IMR-90 (cell line): ENCODE data around the gene CTNNA1. TPM values are rescaled to one million over a fixed set of nuclear protein-coding genes. Genes with fewer than 3 reads are reported as not detected.
"Not testable (repeated sequence)": the region's sequence is repeated elsewhere in the genome, so short reads cannot be mapped to it uniquely, and the experiment has no call there.

Experiments used
- ATAC-seq: fragments of 200-7000 bp; cut with Tn5 transposase; 2 replicates; pipeline ENCODE4 v1.9.1; 2020; ENCODE audit warnings: low read depth, mild to moderate bottlenecking, moderate library complexity
- BruUV-seq: library from RNA; stranded (reverse); fragments of 400-500 nt; replicated peaks from 2 replicates; lab custom pipeline; 2021; lab: Mats Ljungman, UMichigan
- CTCF ChIA-PET: fragments of 300-600 bp; formaldehyde crosslinking; extraction: SDS; loops from one replicate; lab custom pipeline; 2021; ENCODE audit warnings: antibody characterized with exemption; lab: Yijun Ruan, JAX
- POLR2A ChIA-PET: fragments of 300-600 bp; sonication (Branson Sonifier 250); formaldehyde crosslinking; loops from one replicate; lab custom pipeline; 2022; ENCODE audit warnings: antibody characterized with exemption; ENCODE audit not compliant: unreplicated experiment; lab: Charles Lee
- DNase-seq: peaks from one replicate; pipeline ENCODE4 v3.0.0; 2013
- H2AFZ ChIP-seq: replicated peaks from 2 replicates; pipeline ENCODE3; 2013; ENCODE audit warnings: low read length, mild to moderate bottlenecking; ENCODE audit not compliant: poor library complexity
- H2AK5ac ChIP-seq: 2 replicates; pipeline ENCODE4 v1.6.1; 2013; ENCODE audit warnings: low read depth, low read length, inconsistent platforms
- H2AK9ac ChIP-seq: replicated peaks from 2 replicates; pipeline ENCODE3; 2013; ENCODE audit warnings: mild to moderate bottlenecking, low read depth, low read length, moderate library complexity; ENCODE audit not compliant: poor library complexity
- H2BK120ac ChIP-seq: 2 replicates; pipeline ENCODE4 v1.6.1; 2013; ENCODE audit warnings: low read depth, low read length, inconsistent platforms
- H2BK15ac ChIP-seq: 3 replicates; pipeline ENCODE4 v1.6.1; 2013; ENCODE audit warnings: low read depth, low read length, inconsistent platforms
- H2BK20ac ChIP-seq: 2 replicates; pipeline ENCODE4 v1.6.1; 2013; ENCODE audit warnings: low read depth, mild to moderate bottlenecking, inconsistent platforms, low read length, moderate library complexity
- H2BK5ac ChIP-seq: 2 replicates; pipeline ENCODE4 v1.6.1; 2013; ENCODE audit warnings: mild to moderate bottlenecking, low read depth, low read length, inconsistent platforms; ENCODE audit not compliant: poor library complexity, severe bottlenecking
- H3K14ac ChIP-seq: replicated peaks from 2 replicates; pipeline ENCODE4 v1.6.1; 2013; ENCODE audit warnings: low read depth, low read length, inconsistent platforms
- H3K18ac ChIP-seq: 2 replicates; pipeline ENCODE4 v1.6.1; 2013; ENCODE audit warnings: low read depth, low read length, control low read depth
- H3K23ac ChIP-seq: 2 replicates; pipeline ENCODE4 v1.6.1; 2013; ENCODE audit warnings: low read depth, low read length, inconsistent platforms
- H3K27ac ChIP-seq: 2 replicates; pipeline ENCODE4 v1.5.1; 2013; ENCODE audit warnings: mild to moderate bottlenecking, control low read depth, low read length; ENCODE audit not compliant: insufficient read depth
- H3K27me3 ChIP-seq: 2 replicates; pipeline ENCODE4 v1.6.1; 2013; ENCODE audit warnings: low read length; ENCODE audit not compliant: control insufficient read depth, insufficient read depth
- H3K36me3 ChIP-seq: 2 replicates; pipeline ENCODE4 v1.6.1; 2013; ENCODE audit warnings: low read length, mixed read lengths; ENCODE audit not compliant: control insufficient read depth, insufficient read depth
- H3K4ac ChIP-seq: 2 replicates; pipeline ENCODE4 v1.6.1; 2013; ENCODE audit warnings: low read depth, low read length, inconsistent platforms
- H3K4me1 ChIP-seq: 2 replicates; pipeline ENCODE4 v1.6.1; 2013; ENCODE audit warnings: low read length, mixed read lengths; ENCODE audit not compliant: control insufficient read depth, insufficient read depth
- H3K4me2 ChIP-seq: 2 replicates; pipeline ENCODE4 v1.6.1; 2013; ENCODE audit warnings: low read depth, mild to moderate bottlenecking, control low read depth, low read length, moderate library complexity
- H3K4me3 ChIP-seq: 2 replicates; pipeline ENCODE4 v1.5.1; 2013; ENCODE audit warnings: low read depth, mild to moderate bottlenecking, control low read depth, low read length, moderate library complexity; ENCODE audit not compliant: insufficient read depth
- H3K56ac ChIP-seq: 2 replicates; pipeline ENCODE4 v1.6.1; 2013; ENCODE audit warnings: low read length, inconsistent platforms; ENCODE audit not compliant: insufficient read depth; ENCODE audit errors: extremely low read depth
- H3K79me1 ChIP-seq, 2 experiments: 2 replicates each; pipeline ENCODE4 v1.6.1; 2013; ENCODE audit warnings: low read length in 2 of 2, inconsistent platforms in 1 of 2, low read depth in 1 of 2
- H3K9ac ChIP-seq: 2 replicates; pipeline ENCODE4 v1.6.1; 2013; ENCODE audit warnings: low read depth, low read length, control low read depth
- H3K9me1 ChIP-seq: 2 replicates; pipeline ENCODE4 v1.6.1; 2013; ENCODE audit warnings: low read length, inconsistent platforms; ENCODE audit not compliant: insufficient read depth
- H3K9me3 ChIP-seq: 2 replicates; pipeline ENCODE4 v1.6.1; 2013; ENCODE audit warnings: low read length; ENCODE audit not compliant: control insufficient read depth, insufficient read depth
- H4K20me1 ChIP-seq: 2 replicates; pipeline ENCODE4 v1.6.1; 2013; ENCODE audit warnings: low read length, inconsistent platforms; ENCODE audit not compliant: insufficient read depth
- H4K5ac ChIP-seq: 2 replicates; pipeline ENCODE4 v1.6.1; 2013; ENCODE audit warnings: mild to moderate bottlenecking, low read depth, low read length, control low read depth
- H4K8ac ChIP-seq, 2 experiments: 2 replicates each; pipeline ENCODE4 v1.6.1; 2013; ENCODE audit warnings: low read depth in 2 of 2, low read length in 2 of 2, control low read depth in 1 of 2, inconsistent platforms in 1 of 2
- H4K91ac ChIP-seq: 2 replicates; pipeline ENCODE4 v1.6.1; 2013; ENCODE audit warnings: low read depth, low read length, inconsistent platforms; ENCODE audit not compliant: insufficient read depth
- FOS ChIP-seq: fragments of 150-350 bp; IDR thresholded peaks from 2 replicates; pipeline ENCODE4 v1.6.1; 2016; ENCODE audit warnings: low read depth, low read length
- POLR2A ChIP-seq: IDR thresholded peaks from 2 replicates; pipeline ENCODE4 v1.6.1; 2012; ENCODE audit warnings: mild to moderate bottlenecking, low read depth, low read length
- WGBS, 2 experiments: methylation state at CpG; one replicate each; pipeline versions ENCODE4 v1.1.5 to v1.1.7; 2013; ENCODE audit warnings: missing lambda C conversion rate in 2 of 2; ENCODE audit not compliant: insufficient read length in 1 of 2; ENCODE audit errors: extremely low coverage in 2 of 2; 5-methylcytosine and 5-hydroxymethylcytosine counted together
- dilution Hi-C: fragments of 300-500 bp; cut with HindIII; formaldehyde crosslinking; loops from one replicate; pipeline ENCODE4 v1.14.3; 2018; ENCODE audit warnings: low sequenced_read_pairs; ENCODE audit not compliant: unreplicated experiment
- in situ Hi-C: fragments of 300-500 bp; cut with MboI; formaldehyde crosslinking; loops from 3 replicates; pipeline ENCODE4 v1.14.3; 2019; ENCODE audit warnings: low sequenced_read_pairs, inconsistent platforms, mixed read lengths
- intact Hi-C: fragments of 100-400 bp; cut with micrococcal nuclease; formaldehyde crosslinking; loops from 2 replicates; pipeline ENCODE4 v1.10.0; 2022
- polyA plus RNA-seq, 3 experiments: library from polyadenylated mRNA; depleted of rRNA; stranded (reverse); fragments of >200 nt; gene quantifications; 2 replicates each; pipeline ENCODE4 v1.2.3, GENCODE V29; 2012; ENCODE audit warnings: low replicate concordance in 1 of 3
- total RNA-seq: library from RNA; depleted of rRNA; stranded (reverse); fragments of >200 nt; gene quantifications from 2 replicates; pipeline ENCODE4 v1.2.3, GENCODE V29; 2012

CTNNA1 gene
- total and polyA plus RNA-seq, 2 of the 4 experiments (the other 2 are of a cell fraction): 220 to 471 TPM

DNA sequence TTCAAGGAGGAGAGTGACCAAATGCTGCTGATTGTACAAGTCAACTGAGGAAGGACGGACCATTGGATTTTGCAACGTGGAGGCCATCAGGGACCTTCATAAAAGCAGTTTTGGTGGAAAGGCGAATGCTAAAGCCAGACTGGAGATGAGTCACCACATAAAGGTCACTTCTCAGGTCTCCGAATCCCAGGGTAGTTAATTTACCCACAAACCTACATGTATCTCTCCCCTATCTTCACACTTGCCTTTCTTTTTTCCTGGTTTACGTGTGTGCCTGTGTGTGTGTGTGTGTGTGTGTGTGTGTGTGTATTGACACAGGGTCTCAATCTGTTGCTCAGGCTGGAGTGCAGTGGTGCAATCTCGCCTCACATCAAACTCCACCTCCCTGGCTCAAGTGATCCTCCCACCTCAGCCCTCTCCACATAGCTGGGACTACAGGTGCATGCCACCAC lies 4.6 kb upstream of the CTNNA1 start:
- no peak overlapping the region for H4K8ac ChIP-seq
- H3K18ac ChIP-seq: no peak overlapping the region
- H3K4ac ChIP-seq: no peak overlapping the region
- ChIA-PET CTCF (no interaction called here), POLR2A (no interaction called here)
- no peak overlapping the region for H3K27ac ChIP-seq
- DNase-seq (peak; percentile 25), ATAC-seq (no peak)
- H3K27me3 ChIP-seq: no peaks in the 10 kb centered on the region; the same call in 1 of the 2 replicates
- H4K20me1 ChIP-seq: no peaks in the 10 kb centered on the region
- H3K36me3 ChIP-seq: no peaks in the 10 kb centered on the region
- no peak overlapping the region for H3K23ac ChIP-seq
- no peak overlapping the region for H4K5ac ChIP-seq
- intact Hi-C loops (no loop called here), dilution Hi-C loops (no loop called here), in situ Hi-C loops (no loop called here)
- H3K9me3 ChIP-seq: no peaks in the 10 kb centered on the region
- H2AK9ac ChIP-seq: no peak overlapping the region
- 78% methylated on average over 2 of the region's 6 CpGs; no CpG with 5 or more reads in 1 of the 2 experiments for WGBS, 2 experiments
- H3K56ac ChIP-seq: no peak overlapping the region
- no peak overlapping the region for H3K4me2 ChIP-seq
- no peaks in the 10 kb centered on the region; the same call in 1 of the 2 replicates for H3K4me1 ChIP-seq
- no peak overlapping the region for H3K9ac ChIP-seq
- H3K4me3 ChIP-seq: no peak overlapping the region
- no peak overlapping the region for H2AFZ ChIP-seq
- H4K91ac ChIP-seq: no peak overlapping the region
- BruUV-seq: no TSS peak
- H3K9me1 ChIP-seq: peaks cover 2% of the 10 kb centered on the region; the same call in 1 of the 2 replicates
- H2BK5ac ChIP-seq: no peak overlapping the region
- no peak overlapping the region for H2AK5ac ChIP-seq
- H3K14ac ChIP-seq: no peak overlapping the region
- H2BK15ac ChIP-seq: no peak overlapping the region
- no peak overlapping the region for H2BK120ac ChIP-seq
- H2BK20ac ChIP-seq: no peak overlapping the region
- peaks cover 0 to 3% of the 10 kb centered on the region in 2 experiments; a peak in 2 of 4 replicates for H3K79me1 ChIP-seq
- no peak for TF ChIP-seq POLR2A
- 0 out of 2 replicates have a peak, but pooled peaks have one; percentile 6 for TF ChIP-seq FOS

DNA sequence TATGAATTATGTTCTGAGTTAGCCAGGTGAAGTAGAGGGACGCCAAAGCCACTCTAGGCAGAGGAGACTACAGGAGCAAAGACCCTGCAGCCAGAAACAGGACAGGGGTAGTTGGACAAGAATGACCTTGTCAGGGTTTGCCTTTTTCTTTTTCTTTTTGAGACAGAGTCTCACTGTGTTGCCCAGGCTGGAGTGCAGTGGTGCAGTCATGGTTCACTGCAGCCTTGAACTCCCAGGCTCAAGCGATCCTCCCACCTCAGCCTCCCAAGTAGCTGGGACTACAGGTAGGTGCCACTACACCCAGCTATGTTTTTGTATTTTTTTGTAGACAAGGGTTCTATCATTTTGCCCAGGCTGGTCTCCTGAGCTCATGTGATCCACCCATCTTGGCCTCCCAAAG lies 1.9 kb upstream of the CTNNA1 start:
- H3K4me2 ChIP-seq, H2BK5ac ChIP-seq, H2BK120ac ChIP-seq, H4K8ac ChIP-seq, H2AK9ac ChIP-seq, H3K4me1 ChIP-seq, H2AFZ ChIP-seq, H2AK5ac ChIP-seq, H3K14ac ChIP-seq, H3K27ac ChIP-seq, H2BK15ac ChIP-seq, BruUV-seq, H3K23ac ChIP-seq, H2BK20ac ChIP-seq, H4K5ac ChIP-seq, CTCF ChIA-PET, H3K9me3 ChIP-seq, H3K9ac ChIP-seq, H4K91ac ChIP-seq, H3K56ac ChIP-seq, dilution Hi-C loops, ATAC-seq, POLR2A ChIA-PET, DNase-seq, H3K18ac ChIP-seq, H3K4ac ChIP-seq, H3K27me3 ChIP-seq, in situ Hi-C loops, H3K4me3 ChIP-seq: not testable (repeated sequence)
- peaks cover 12% of the 10 kb centered on the region for H3K36me3 ChIP-seq
- peaks cover 0 to 27% of the 10 kb centered on the region in 2 experiments; a peak in 3 of 4 replicates for H3K79me1 ChIP-seq
- H3K9me1 ChIP-seq: peaks cover 10% of the 10 kb centered on the region
- H4K20me1 ChIP-seq: peaks cover 26% of the 10 kb centered on the region
- intact Hi-C loops: loop anchor here (5.0 kb wide), 2 partner anchors 89 to 511 kb away; no protein-coding TSS in a partner anchor
- WGBS, 2 experiments: no CpG with 5 or more reads among the region's 2 CpGs
